HS-5 (cell line): Measurements from ENCODE around the gene CEP120.

ENCODE experiments used
- DNase-seq: peaks from one replicate; pipeline ENCODE4 v3.0.0-alpha.2; 2012; ENCODE audit warnings: low read depth

The CEP120 gene

DNA sequence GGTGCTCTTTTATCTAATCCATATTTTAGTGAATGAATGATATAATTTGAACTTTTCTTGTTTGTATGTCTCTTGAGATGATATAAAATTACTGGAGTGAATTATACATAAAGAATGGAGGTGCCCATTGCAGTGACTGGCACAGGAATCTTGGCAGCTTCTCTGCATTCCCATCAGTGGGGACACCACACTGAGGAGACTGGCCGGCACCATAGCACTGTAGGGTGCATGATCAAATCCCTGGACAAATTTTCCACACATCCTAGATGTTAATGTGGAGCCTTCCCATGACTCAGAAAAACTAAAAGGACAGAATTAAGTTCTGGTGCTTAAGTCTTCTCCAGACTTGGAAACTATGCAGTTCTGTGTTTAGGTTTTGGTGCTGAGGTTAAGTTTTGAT, 124.1 kb downstream of the CEP120 start:
- DNase-seq = no peak

DNA sequence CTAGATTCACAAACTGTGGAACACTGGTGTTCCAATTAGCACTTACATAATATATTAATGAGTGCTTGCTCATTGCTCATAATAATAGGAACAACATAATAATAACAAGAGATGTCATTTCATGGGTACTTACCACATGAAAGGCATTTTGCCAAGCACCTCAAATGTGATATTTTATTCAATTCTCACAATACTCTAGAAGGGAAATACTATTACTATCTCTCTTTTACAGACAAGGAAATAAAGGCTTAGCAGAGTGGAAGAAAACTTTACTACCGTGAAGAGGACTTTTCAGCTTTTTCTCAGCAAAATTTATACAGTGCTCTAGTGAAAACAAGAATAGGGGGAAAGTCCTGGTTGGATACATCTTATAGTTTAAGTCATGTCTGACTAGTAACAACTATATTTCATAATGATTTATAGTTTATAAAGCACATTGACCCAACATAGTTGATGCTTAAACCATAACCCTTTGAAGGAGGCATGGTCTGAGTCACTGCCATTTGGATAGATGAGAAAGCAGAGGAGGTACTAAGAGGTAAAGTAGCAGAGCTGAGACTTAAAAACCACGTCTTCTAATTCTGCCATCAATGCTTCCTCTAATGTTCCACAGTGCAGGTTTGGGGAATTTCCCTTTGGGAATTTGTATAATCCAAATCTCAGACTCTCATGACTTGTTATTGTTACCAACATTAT, 124.7 kb downstream of the CEP120 start:
- no peak for DNase-seq

DNA sequence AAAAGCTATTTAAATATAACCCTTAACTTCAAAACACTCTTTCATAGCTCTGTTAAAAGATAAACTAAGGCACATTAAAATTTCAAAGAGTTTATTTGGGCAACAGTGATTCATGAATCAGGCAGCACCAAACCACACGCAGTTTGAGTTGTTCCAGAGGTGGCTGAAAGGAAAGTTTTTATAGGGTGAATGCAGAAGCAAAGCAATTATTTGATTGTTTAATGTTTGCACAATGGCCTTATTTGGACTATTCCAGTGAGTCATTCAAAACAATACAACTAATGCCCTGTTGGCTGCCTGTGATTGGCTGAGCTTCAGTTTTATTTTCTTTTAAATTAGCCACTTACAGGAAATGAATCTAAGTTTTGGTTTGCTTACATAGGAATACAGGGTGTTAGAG, 125.3 kb downstream of the CEP120 start:
- no peak for DNase-seq

DNA sequence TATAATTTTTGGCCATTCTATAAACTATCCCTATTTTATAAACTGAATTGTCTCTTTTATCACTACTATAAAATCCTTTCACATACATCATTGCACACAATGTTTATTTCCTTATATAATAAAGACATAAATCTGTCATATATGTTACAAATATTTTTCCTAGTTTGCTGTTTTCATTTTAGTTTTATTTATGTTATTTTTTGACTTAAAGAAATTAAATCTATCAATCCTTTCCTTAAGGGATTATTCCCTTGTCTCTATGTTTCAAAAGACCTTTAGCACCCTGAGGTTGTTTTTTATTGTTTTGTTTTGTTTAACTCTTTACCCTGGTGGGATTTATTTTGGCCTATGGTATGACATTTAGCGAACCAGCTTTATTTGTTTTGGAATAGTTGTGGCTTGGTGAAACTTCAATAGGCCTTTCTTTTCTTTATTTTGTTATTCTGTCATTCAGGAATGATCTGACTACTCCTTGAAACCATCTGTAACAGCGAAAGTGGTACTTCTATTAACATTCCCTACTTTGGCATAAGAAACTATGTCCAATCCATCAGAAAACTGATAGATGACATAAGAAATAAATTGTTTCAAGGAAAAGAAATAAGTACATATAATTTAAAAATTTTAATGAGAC, 125.9 kb downstream of the CEP120 start:
- no peak for DNase-seq
